Fibroblast of pulmonary artery (primary cell): ENCODE measurements around the gene PEMT.

Source experiments
- DNase-seq: peaks from one replicate; pipeline ENCODE4 v3.0.0-alpha.2; 2010; ENCODE audit warnings: low read depth
- H3K4me3 ChIP-seq: replicated peaks from 2 replicates; pipeline ENCODE4 v1.5.1; 2011; ENCODE audit warnings: low read depth, mild to moderate bottlenecking, control low read depth, low read length, moderate library complexity
- CTCF ChIP-seq: IDR thresholded peaks from 2 replicates; pipeline ENCODE4 v1.5.1; 2011; ENCODE audit warnings: mild to moderate bottlenecking, control low read depth, low read length, inconsistent platforms; ENCODE audit errors: missing control alignments

The PEMT gene

GRCh38 chr17:17577373-17577772, 14.1 kb downstream of the PEMT start:
- TF ChIP-seq CTCF = no peak
- no peak for DNase-seq
- no peak overlapping the region for H3K4me3 ChIP-seq

GRCh38 chr17:17576772-17577234, 14.7 kb downstream of the PEMT start:
- no peak overlapping the region for H3K4me3 ChIP-seq
- no peak for DNase-seq
- no peak for TF ChIP-seq CTCF

GRCh38 chr17:17575360-17576251, 15.9 kb downstream of the PEMT start:
- no peak for TF ChIP-seq CTCF
- DNase-seq = no peak

GRCh38 chr17:17573912-17574311, 17.6 kb downstream of the PEMT start:
- DNase-seq = no peak
- no peak for TF ChIP-seq CTCF
- H3K4me3 ChIP-seq = no peak overlapping the region

More at GRCh38 chr17:17575360-17576251, 15.9 kb downstream of the PEMT start:
- H3K4me3 ChIP-seq = no peak overlapping the region

GRCh38 chr17:17572010-17572785, 19.3 kb downstream of the PEMT start:
- no peak overlapping the region for H3K4me3 ChIP-seq
- DNase-seq = no peak
- no peak for TF ChIP-seq CTCF

GRCh38 chr17:17570798-17571716, 20.5 kb downstream of the PEMT start:
- no peak overlapping the region for H3K4me3 ChIP-seq
- TF ChIP-seq CTCF = no peak
- DNase-seq = no peak
